HL-60 (cell line): ENCODE data around the gene SEC31B.

Experiments
- DNase-seq, 2 experiments: peaks; one replicate each; pipeline ENCODE4 v3.0.0-alpha.2; 2010 to 2020; ENCODE audit warnings: low read depth in 1 of 2, low spot score in 1 of 2
- H3K27ac ChIP-seq: fragments of 250-450 bp; sonication (Bioruptor Pico); replicated peaks from 2 replicates; pipeline ENCODE4 v1.5.1; 2020; ENCODE audit warnings: mild to moderate bottlenecking, moderate library complexity
- H3K27me3 ChIP-seq: fragments of 250-450 bp; sonication (Bioruptor Pico); 2 replicates; pipeline ENCODE4 v1.5.1; 2021; ENCODE audit warnings: mild to moderate bottlenecking, moderate library complexity; ENCODE audit not compliant: insufficient read depth, poor library complexity, severe bottlenecking
- H3K4me3 ChIP-seq: replicated peaks from 2 replicates; pipeline ENCODE4 v1.5.1; 2011; ENCODE audit warnings: mild to moderate bottlenecking, control low read depth, low read length; ENCODE audit not compliant: insufficient read depth
- GABPA ChIP-seq: IDR thresholded peaks from 2 replicates; pipeline ENCODE4 v1.6.1; 2012; ENCODE audit warnings: low read depth
- POLR2AphosphoS5 ChIP-seq: IDR thresholded peaks from 2 replicates; pipeline ENCODE4 v1.6.1; 2012; ENCODE audit warnings: low read depth
- SPI1 ChIP-seq: IDR thresholded peaks from 2 replicates; pipeline ENCODE4 v1.6.1; 2012; ENCODE audit warnings: low read depth, mild to moderate bottlenecking, borderline replicate concordance
- TF ChIP-seq, protein P1 (sequence below): IDR thresholded peaks from one replicate; pipeline ENCODE4 v1.5.1; 2011; ENCODE audit warnings: low read length, control low read depth, inconsistent platforms; ENCODE audit not compliant: insufficient read depth
- TF ChIP-seq, protein P2 (sequence below): IDR thresholded peaks from 2 replicates; pipeline ENCODE4 v1.6.1; 2012; ENCODE audit warnings: low read depth; ENCODE audit not compliant: insufficient replicate concordance

SEC31B gene

DNA sequence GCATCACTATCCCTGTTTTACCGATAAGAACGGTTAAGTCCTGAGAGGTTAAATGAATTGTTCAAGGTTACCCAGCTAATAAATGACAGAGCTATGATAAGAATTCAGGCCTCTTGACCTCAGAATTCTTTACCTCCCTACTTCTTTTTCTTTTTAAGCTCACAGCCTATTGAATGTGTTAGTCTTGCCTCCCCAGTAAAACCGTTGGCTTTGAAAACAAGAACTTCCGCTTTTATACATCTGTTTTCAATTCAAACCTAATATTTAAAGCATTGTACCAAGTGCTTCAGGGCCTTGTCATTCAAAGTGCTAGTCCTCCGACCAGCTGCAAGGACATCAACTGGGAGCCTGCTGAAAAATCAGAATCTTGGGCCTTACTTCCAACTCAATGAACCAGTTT, 15.6 kb downstream of the SEC31B start:
- Histone ChIP-seq H3K27me3 (no peaks in the 10 kb centered on the region), H3K4me3 (no peak overlapping the region), H3K27ac (peak overlapping the region; percentile 81)
- peak; percentile 56; the same call in 1 of the 2 replicates for TF ChIP-seq SPI1
- no peak for TF ChIP-seq POLR2AphosphoS5
- peak in 1 of 2 experiments; percentile 55 for DNase-seq

DNA sequence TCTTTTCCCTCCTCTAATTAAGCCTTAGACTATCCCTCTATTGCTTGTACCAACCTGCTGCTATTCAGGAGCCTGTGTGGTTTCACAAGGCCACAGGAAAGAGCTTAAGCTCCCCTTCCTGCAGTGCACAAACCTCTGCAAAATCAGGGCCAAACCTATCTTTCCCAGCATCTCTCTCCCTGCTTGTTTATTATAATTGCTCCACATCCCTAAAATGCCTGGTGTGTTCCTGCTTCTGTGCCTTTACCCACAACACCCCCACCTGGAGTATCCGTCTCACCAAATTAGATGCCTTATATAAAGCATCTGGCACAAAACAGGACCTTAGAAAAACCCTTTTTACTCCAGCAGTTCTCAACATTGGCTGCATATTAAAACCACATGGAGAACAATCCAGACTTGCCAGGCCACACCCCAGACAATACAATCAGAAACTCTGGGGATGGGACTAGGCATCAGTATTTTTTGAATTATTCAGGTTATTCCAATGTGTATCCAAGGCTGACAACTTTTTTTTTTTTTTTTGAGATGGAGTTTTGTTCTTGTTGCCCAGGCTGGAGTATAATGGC, 16.7 kb downstream of the SEC31B start:
- TF ChIP-seq POLR2AphosphoS5: no peak
- TF ChIP-seq, protein P1, sequence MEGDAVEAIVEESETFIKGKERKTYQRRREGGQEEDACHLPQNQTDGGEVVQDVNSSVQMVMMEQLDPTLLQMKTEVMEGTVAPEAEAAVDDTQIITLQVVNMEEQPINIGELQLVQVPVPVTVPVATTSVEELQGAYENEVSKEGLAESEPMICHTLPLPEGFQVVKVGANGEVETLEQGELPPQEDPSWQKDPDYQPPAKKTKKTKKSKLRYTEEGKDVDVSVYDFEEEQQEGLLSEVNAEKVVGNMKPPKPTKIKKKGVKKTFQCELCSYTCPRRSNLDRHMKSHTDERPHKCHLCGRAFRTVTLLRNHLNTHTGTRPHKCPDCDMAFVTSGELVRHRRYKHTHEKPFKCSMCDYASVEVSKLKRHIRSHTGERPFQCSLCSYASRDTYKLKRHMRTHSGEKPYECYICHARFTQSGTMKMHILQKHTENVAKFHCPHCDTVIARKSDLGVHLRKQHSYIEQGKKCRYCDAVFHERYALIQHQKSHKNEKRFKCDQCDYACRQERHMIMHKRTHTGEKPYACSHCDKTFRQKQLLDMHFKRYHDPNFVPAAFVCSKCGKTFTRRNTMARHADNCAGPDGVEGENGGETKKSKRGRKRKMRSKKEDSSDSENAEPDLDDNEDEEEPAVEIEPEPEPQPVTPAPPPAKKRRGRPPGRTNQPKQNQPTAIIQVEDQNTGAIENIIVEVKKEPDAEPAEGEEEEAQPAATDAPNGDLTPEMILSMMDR: no peak
- no peak for TF ChIP-seq SPI1
- no peak for TF ChIP-seq GABPA
- TF ChIP-seq, protein P2, sequence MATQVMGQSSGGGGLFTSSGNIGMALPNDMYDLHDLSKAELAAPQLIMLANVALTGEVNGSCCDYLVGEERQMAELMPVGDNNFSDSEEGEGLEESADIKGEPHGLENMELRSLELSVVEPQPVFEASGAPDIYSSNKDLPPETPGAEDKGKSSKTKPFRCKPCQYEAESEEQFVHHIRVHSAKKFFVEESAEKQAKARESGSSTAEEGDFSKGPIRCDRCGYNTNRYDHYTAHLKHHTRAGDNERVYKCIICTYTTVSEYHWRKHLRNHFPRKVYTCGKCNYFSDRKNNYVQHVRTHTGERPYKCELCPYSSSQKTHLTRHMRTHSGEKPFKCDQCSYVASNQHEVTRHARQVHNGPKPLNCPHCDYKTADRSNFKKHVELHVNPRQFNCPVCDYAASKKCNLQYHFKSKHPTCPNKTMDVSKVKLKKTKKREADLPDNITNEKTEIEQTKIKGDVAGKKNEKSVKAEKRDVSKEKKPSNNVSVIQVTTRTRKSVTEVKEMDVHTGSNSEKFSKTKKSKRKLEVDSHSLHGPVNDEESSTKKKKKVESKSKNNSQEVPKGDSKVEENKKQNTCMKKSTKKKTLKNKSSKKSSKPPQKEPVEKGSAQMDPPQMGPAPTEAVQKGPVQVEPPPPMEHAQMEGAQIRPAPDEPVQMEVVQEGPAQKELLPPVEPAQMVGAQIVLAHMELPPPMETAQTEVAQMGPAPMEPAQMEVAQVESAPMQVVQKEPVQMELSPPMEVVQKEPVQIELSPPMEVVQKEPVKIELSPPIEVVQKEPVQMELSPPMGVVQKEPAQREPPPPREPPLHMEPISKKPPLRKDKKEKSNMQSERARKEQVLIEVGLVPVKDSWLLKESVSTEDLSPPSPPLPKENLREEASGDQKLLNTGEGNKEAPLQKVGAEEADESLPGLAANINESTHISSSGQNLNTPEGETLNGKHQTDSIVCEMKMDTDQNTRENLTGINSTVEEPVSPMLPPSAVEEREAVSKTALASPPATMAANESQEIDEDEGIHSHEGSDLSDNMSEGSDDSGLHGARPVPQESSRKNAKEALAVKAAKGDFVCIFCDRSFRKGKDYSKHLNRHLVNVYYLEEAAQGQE: no peak

DNA sequence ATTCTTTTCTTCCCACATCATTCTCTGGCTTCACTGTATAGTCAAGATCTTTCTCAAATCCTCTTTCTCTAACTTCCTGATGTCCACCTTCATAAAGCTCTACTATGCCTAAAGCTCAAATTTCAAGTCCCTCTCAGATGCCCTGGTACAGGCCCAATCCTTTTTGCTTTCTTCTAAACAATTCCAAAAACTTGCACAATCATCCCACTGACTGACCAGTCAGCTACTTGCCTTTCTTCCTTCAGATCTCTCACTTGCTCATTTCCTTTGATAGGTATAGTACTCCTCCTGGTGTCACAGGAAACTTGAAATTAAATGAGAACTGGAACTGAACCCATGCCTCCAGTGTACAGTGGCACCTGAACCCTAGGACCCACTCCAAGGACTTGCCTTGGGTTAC, 18.2 kb downstream of the SEC31B start:
- DNase-seq: no peak
- no peak overlapping the region for H3K4me3 ChIP-seq
- no peaks in the 10 kb centered on the region for H3K27me3 ChIP-seq
- TF ChIP-seq POLR2AphosphoS5 (no peak), SPI1 (no peak), GABPA (no peak)
- TF ChIP-seq, protein P2: no peak
- TF ChIP-seq, protein P1: no peak
- H3K27ac ChIP-seq: no peak overlapping the region

More for the DNA sequence above, 16.7 kb downstream of the SEC31B start:
- H3K27me3 ChIP-seq: no peaks in the 10 kb centered on the region
- H3K27ac ChIP-seq: no peak overlapping the region
- no peak for DNase-seq
- no peak overlapping the region for H3K4me3 ChIP-seq

DNA sequence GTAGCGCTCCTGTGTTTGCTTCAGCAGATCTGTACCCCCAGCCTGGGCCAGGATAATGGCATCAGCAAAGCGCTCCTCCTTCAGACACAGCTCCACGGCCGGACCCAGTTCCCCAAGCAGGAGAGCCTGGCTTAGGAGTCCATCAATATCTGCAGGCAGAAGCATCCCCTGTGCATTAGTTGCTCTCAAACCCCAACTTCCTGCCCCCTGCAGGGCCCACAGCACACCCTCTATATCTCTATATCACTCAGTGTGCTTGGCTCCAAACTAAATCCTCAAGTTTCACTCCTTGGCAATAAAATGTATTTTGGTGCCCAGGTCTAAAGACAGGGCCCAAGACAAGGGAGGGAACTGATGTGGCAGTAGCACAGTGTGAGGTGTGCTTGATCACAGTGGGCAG, 21.6 kb downstream of the SEC31B start:
- no peak for TF ChIP-seq POLR2AphosphoS5
- TF ChIP-seq SPI1: no peak
- no peak for TF ChIP-seq GABPA
- TF ChIP-seq, protein P1: no peak
- TF ChIP-seq, protein P2: no peak
- Histone ChIP-seq H3K4me3 (no peak overlapping the region), H3K27ac (no peak overlapping the region), H3K27me3 (no peaks in the 10 kb centered on the region)
- no peak for DNase-seq
